Neural crest cell (in vitro differentiated cells): ENCODE data around the gene MVP. TPM values are rescaled to one million over a fixed set of nuclear protein-coding genes. Genes with fewer than 3 reads are reported as not detected.
"Not testable (repeated sequence)": the region's sequence is repeated elsewhere in the genome, so short reads cannot be mapped to it uniquely, and the experiment has no call there.

ENCODE experiments used
- DNase-seq: peaks from one replicate; pipeline ENCODE4 v3.0.0; 2021; ENCODE audit warnings: low read depth, mixed read lengths, low spot score
- H3K27ac Mint-ChIP-seq: one replicate; pipeline ENCODE4 v1.8.0; 2021; ENCODE audit warnings: mild to moderate bottlenecking, mixed read lengths; ENCODE audit not compliant: unreplicated experiment
- H3K27me3 Mint-ChIP-seq: 2 replicates; pipeline ENCODE4 v1.8.0; 2021; ENCODE audit warnings: low read depth, mild to moderate bottlenecking, mixed read lengths
- H3K36me3 Mint-ChIP-seq: 2 replicates; pipeline ENCODE4 v1.8.0; 2021; ENCODE audit warnings: low read depth, mild to moderate bottlenecking, mixed read lengths
- H3K4me1 Mint-ChIP-seq: 2 replicates; pipeline ENCODE4 v1.8.0; 2021; ENCODE audit warnings: mixed read lengths
- H3K4me3 Mint-ChIP-seq: one replicate; pipeline ENCODE4 v1.8.0; 2021; ENCODE audit warnings: mild to moderate bottlenecking, mixed read lengths
- H3K9me3 Mint-ChIP-seq: 2 replicates; pipeline ENCODE4 v1.8.0; 2021; ENCODE audit warnings: mixed read lengths
- CTCF ChIP-seq: fragments of 200-600 bp; sonication (generic); conservative IDR thresholded peaks from 2 replicates; pipeline ENCODE4 v1.5.0; 2021; ENCODE audit warnings: antibody characterized with exemption, mild to moderate bottlenecking
- total RNA-seq: library from RNA; stranded (reverse); gene quantifications from 2 replicates; pipeline ENCODE4 v1.2.1, GENCODE V29; 2021

Gene MVP
- total RNA-seq, 1 donor from 2014 or later, result 1.6 TPM

GRCh38 chr16:29863669-29863984 is 43.4 kb downstream of the MVP start:
- no peak for DNase-seq
- peak overlapping the region; percentile 100 for H3K27ac Mint-ChIP-seq
- H3K27me3 Mint-ChIP-seq, result peaks cover 2% of the 10 kb centered on the region
- H3K9me3 Mint-ChIP-seq, result no peaks in the 10 kb centered on the region
- peaks cover 19% of the 10 kb centered on the region for H3K4me1 Mint-ChIP-seq
- no peak for TF ChIP-seq CTCF
- peak overlapping the region; percentile 84 for H3K4me3 Mint-ChIP-seq
- H3K36me3 Mint-ChIP-seq, result no peaks in the 10 kb centered on the region

GRCh38 chr16:29864205-29864604 is 43.9 kb downstream of the MVP start:
- Mint-ChIP-seq H3K4me3 (no peak overlapping the region), H3K27me3 (peaks cover 2% of the 10 kb centered on the region), H3K36me3 (no peaks in the 10 kb centered on the region), H3K9me3 (no peaks in the 10 kb centered on the region), H3K27ac (no peak overlapping the region), H3K4me1 (peaks cover 19% of the 10 kb centered on the region)
- no peak for TF ChIP-seq CTCF
- no peak for DNase-seq

- H3K9me3 Mint-ChIP-seq, result no peaks in the 10 kb centered on the region
- H3K27me3 Mint-ChIP-seq, result peaks cover 2% of the 10 kb centered on the region
- no peak for TF ChIP-seq CTCF
- DNase-seq, result no peak
- H3K36me3 Mint-ChIP-seq, result no peaks in the 10 kb centered on the region
- no peak overlapping the region for H3K27ac Mint-ChIP-seq
- H3K4me1 Mint-ChIP-seq, result peaks cover 1% of the 10 kb centered on the region
- H3K4me3 Mint-ChIP-seq, result no peak overlapping the region
These were observed 48.2 kb downstream of the MVP start for GRCh38 chr16:29868396-29869009.

- not testable (repeated sequence) for H3K27me3 Mint-ChIP-seq, H3K27ac Mint-ChIP-seq, H3K36me3 Mint-ChIP-seq
These were observed 48.8 kb downstream of the MVP start for GRCh38 chr16:29869067-29869466.

GRCh38 chr16:29871822-29872546 is 51.7 kb downstream of the MVP start:
- H3K4me3 Mint-ChIP-seq, result no peak overlapping the region
- no peaks in the 10 kb centered on the region for H3K36me3 Mint-ChIP-seq
- no peak for DNase-seq
- H3K9me3 Mint-ChIP-seq, result no peaks in the 10 kb centered on the region
- no peaks in the 10 kb centered on the region for H3K4me1 Mint-ChIP-seq
- peaks cover 31% of the 10 kb centered on the region for H3K27me3 Mint-ChIP-seq
- H3K27ac Mint-ChIP-seq, result no peak overlapping the region
- no peak for TF ChIP-seq CTCF

More at GRCh38 chr16:29869067-29869466, 48.8 kb downstream of the MVP start:
- H3K9me3 Mint-ChIP-seq, DNase-seq, H3K4me3 Mint-ChIP-seq, H3K4me1 Mint-ChIP-seq: not testable (repeated sequence)

- peaks cover 4% of the 10 kb centered on the region for H3K9me3 Mint-ChIP-seq
- no peak overlapping the region for H3K4me3 Mint-ChIP-seq
- no peaks in the 10 kb centered on the region for H3K36me3 Mint-ChIP-seq
- no peak overlapping the region for H3K27ac Mint-ChIP-seq
- H3K4me1 Mint-ChIP-seq, result peaks cover 5% of the 10 kb centered on the region
- H3K27me3 Mint-ChIP-seq, result peaks cover 44% of the 10 kb centered on the region
- no peak for TF ChIP-seq CTCF
- no peak for DNase-seq
These were observed 53.1 kb downstream of the MVP start for GRCh38 chr16:29873319-29873718.
